Endothelial cell of umbilical vein (primary cell): ENCODE data around the gene RNF5.

Experiments
- CTCF ChIP-seq, 2 donors: IDR thresholded peaks; 1 replicate in 1 of 2; 2 replicates in 1 of 2; pipeline ENCODE4 v1.5.1; 2011; ENCODE audit warnings: low read length in 2 of 2, mild to moderate bottlenecking in 2 of 2, moderate library complexity in 2 of 2, control low read depth in 1 of 2, inconsistent platforms in 1 of 2, low read depth in 1 of 2; ENCODE audit not compliant: insufficient read depth in 1 of 2; ENCODE audit errors: extremely low read depth in 1 of 2
- MAX ChIP-seq: IDR thresholded peaks from 2 replicates; pipeline ENCODE4 v1.6.1; 2011; ENCODE audit not compliant: insufficient read depth, insufficient read length
- POLR2A ChIP-seq: IDR thresholded peaks from 2 replicates; pipeline ENCODE4 v1.6.1; 2012; ENCODE audit warnings: low read depth, mild to moderate bottlenecking, control low read depth, low read length

GRCh38 chr6:32183030-32183429, 4.8 kb downstream of the RNF5 start:
- no peak for TF ChIP-seq POLR2A
- no peak for TF ChIP-seq CTCF (IDR thresholded peaks at IDR 0.05; ENCODE audit: extremely low read depth in 1 of 2, insufficient read depth in 1 of 2, low read depth in 1 of 2, low read length in 2 of 2)
- TF ChIP-seq MAX, result no peak
